KG1 (cell line): ENCODE results near the gene DAB2IP.

Experiments used
- DNase-seq: peaks from one replicate; lab custom pipeline; 2025; lab: John Stamatoyannopoulos, UW

Gene DAB2IP

GRCh38 chr9:121776001-121776738, 124.7 kb downstream of the DAB2IP start:
- no peak for DNase-seq

GRCh38 chr9:121776739-121777637, 125.6 kb downstream of the DAB2IP start:
- DNase-seq, result no peak

DNA sequence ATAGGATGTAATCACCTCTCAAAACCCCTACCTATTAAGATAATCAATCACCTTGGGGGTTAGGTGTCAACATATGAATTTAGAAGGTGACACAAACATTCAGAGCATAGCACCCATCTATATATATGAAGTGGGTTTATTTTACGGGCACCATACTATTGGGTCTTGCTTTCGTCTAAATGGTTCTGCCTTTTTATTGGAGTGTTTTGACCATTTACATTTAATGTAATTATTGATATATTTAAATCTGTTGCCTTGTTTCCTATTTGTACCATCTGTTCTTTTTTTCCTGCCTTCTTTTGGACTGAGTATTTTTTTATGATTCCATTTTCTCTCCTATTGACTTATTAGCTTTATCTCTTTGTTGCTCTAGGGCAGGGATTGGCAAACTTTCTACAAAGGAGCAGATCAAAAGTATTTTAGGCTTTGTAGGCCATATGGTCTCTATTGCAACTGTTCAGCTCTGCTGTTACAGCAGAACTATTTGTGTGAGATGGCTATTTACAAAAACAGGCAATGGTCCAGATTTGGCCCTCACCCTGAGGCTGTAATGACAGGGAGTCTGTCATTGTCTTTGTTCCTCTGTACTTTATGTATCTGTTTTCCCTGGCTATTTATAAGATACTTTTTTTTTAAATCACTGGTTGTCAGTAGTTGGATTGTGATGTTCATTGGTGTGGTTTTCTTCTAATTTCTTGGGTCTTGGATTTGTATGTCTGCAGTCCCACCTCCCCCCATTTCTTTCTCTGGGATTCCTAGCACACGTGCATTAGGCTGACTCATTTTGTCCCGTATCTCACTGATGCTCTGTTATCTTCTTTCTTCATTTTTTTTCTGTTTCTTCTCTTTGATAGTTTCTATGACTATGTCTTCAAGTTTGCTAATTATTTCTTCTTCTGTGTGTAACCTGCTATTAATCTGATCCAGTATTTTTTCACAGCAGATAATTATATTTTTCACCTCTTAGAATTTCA, 127.1 kb downstream of the DAB2IP start:
- no peak for DNase-seq

GRCh38 chr9:121779381-121780117, 128.1 kb downstream of the DAB2IP start:
- DNase-seq, result no peak

GRCh38 chr9:121780177-121781040, 129.0 kb downstream of the DAB2IP start:
- no peak for DNase-seq

DNA sequence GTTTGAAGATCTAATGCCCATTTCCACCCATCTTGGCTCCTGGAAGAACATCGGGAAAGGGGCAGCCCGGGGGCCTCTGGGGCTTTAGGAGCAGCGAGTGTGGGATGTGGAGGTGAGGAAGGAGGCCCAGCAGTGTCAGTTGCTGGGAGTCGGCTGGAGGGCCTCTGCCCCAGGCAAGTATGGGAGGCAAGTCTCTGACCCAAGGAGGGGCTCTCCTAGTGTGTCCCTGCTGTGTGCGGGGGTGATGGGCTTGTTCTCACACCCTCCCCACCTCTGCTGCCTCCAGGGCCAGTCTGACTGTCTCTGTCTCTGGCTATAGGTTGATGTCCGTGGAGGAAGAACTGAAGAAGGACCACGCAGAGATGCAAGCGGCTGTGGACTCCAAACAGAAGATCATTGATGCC, 129.7 kb downstream of the DAB2IP start:
- DNase-seq, result no peak

- DNase-seq, result no peak
Measured at GRCh38 chr9:121781701-121782464, 130.4 kb downstream of the DAB2IP start.

DNA sequence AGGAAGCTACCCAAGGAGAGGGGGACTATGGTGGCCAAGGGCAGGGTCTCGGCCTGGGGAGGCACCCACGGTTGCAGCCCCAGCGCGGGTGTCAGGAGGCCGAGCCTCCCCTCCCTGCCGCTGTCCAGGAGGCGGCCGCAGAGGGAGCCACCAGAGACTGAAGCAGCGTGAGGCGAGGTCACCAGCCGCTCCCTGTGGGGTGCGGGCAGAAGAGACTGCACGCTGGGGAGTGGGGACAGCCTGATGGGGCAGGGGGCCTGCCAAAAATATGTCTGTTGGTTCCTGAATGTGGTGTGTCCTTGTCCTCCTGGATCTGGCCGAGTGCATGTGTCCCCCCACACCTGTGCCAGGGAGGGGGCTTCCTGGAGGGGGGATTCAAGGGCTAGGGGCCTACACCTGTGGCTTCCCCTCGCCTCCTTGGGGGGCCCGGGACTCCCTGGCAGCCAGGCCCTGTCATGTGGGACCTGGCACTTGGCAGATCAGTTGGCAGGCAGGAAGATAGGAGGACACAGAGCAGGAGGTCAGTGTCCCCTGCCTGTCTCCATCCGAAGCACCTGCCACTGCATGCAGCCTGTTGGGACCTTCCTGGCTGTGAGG, 131.2 kb downstream of the DAB2IP start:
- DNase-seq, result no peak

DNA sequence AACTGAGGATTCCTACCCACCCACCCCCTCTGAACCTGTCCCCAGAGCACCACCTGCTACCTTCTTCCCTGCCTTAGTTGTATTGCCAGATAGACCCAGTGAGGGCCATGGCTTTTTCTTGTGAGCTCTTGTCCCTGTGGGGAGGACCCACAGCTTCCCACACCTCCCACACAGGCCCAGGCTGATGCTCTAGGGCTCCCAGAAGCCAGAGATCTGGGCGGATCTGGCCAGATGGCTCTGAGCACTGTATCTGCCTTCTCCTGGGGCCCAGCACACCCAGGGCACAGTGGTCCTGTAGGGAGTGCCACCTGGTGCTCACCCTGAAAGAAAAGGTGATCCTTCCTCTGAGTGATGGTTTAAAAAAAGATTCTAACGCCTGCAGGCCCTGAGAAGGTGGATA, 131.7 kb downstream of the DAB2IP start:
- no peak for DNase-seq

- DNase-seq, result no peak
Measured at GRCh38 chr9:121783521-121784507, 132.4 kb downstream of the DAB2IP start.

DNA sequence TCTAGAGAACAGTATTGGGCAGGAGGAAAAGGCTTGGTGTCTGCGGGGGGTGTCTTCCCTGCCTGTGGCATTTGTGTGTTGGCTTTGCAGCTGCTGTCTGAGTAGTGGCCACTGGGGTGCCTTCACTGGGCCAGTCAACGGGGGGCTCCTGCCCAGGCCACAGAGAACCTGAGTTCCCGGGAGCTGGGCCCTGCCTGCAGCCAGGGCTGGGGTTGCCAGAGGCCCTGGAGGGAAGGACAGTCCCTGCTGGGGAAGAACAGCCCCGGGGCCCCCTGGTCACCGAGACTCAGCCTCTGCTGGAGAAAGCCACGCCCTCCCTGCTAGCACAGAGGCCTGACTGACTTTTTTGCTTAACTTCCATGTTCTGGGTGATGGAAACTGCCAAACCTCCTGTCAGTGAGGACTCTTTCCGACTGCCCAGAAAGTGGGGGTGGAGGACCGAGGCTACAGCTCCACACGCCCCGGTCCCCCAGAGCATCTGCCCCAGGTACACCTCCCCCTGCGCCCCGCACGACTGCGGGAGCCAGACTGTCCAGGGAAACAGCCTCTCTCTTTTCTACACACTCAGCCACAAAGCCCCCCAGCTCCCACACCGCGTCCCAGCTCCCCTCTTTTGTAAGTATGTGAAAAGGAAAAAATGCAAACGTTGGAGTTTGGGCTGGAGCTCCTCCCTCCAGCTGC, 133.4 kb downstream of the DAB2IP start:
- no peak for DNase-seq

DNA sequence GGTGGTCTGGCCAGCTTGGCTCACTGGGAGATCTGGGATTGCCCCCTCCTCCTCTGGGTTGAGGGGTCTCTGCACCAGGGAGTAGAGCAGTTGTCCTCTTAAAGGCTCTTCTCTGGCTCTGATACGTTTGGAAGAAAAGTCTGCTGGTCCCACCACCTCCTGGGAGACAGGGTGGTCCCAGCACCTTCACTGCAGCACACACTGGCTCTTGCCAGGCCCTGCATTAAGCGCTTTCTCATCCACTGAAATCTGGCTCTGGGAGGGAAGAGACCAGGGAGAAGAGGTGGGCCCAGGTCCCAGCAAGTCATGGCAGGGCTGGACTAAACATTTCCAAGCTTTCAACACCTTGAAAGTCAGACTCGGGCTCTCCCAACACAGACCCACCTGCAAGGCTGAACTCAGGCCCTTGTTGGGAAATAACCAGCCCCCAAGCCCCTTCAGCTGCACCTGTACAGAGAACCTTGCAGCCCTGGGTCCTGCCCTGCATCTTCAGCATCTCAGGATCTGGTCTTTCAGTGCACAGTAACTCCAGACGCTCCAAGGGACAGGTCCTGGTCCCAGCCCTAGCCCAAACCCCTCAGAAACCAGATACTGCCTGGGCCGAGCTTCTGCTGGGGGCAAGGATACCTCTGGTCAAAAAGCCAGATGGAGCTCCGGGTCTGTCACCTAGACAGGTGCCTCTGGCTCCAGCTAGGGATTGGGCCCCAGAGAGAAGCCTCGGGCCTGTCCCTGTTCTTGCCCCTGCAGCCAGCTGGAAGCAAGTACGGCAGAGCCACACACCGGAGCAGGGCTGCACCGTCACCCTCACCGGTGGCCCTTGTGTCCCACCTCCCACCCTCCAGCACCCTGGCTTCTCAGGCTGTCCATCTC, 134.5 kb downstream of the DAB2IP start:
- no peak for DNase-seq

GRCh38 chr9:121786543-121786948, 135.1 kb downstream of the DAB2IP start:
- no peak for DNase-seq

- no peak for DNase-seq
Measured at GRCh38 chr9:121786998-121787422, 135.6 kb downstream of the DAB2IP start.

- DNase-seq, result no peak
Measured at GRCh38 chr9:121788686-121789366, 137.4 kb downstream of the DAB2IP start.

- no peak for DNase-seq
Measured at GRCh38 chr9:121790841-121791240, 139.4 kb downstream of the DAB2IP start.
